GM19035 (cell line): Measurements from ENCODE around the gene SLC38A4.
"Not testable (repeated sequence)": the region's sequence is repeated elsewhere in the genome, so short reads cannot be mapped to it uniquely, and the experiment has no call there.

Experiments
- ATAC-seq: cut with Tn5 transposase; IDR thresholded peaks from one replicate; pipeline ENCODE4 v1.9.1; 2021; ENCODE audit not compliant: unreplicated experiment

The SLC38A4 gene

DNA sequence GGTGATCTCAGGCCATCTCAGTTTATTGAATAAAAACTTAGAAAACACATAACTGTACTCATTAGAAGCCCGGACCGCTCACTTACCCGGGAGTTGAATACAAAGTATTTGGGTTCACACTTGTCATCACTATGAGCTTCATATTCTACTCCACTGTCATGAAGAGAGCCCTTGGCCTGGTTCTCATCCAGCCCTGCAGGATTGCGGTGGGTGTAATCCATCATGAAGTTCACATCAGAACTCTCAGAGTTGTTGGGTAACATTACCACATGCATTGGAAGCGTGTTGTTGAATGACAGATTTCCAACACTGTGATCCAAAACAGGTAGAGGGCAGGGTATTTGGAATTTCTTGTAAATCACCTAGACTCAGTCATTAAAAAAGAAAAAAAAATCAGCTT lies 47.4 kb downstream of the SLC38A4 start:
- no peak for ATAC-seq

DNA sequence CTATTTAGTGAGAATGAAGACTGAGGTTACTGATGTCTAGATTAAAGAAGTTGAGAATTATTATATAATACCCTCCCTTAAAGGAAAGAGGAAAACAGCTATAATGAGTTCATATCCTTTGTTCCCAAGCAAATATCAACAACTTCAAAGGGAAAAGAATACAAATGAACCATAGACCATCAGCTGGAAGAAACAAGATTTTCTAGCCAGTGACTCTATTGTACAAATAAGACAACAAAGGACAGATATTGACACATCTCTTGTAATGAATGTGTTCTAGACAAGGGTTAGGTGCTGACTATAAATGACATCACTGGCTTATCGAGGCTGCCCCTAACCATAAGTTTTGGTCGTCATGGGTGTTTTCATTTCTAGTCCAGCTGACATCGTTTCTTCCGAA lies 48.2 kb downstream of the SLC38A4 start:
- ATAC-seq: no peak

GRCh38 chr12:46775796-46776195 lies 50.0 kb downstream of the SLC38A4 start:
- no peak for ATAC-seq

DNA sequence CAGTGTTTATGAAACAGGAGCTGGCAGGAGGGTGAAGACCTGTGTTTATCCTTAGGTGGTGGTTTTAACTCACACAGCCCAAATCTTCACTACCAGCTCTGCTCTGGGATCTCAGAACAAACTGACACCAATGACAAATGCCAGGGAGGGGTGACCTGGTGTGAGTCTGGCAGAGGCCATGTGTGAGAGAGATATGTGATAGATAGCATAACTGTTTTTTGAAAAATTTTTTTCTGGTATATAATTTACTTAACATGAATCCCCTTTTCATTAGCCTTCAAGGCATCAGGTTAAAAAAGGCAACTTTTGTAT lies 51.5 kb downstream of the SLC38A4 start:
- no peak for ATAC-seq

DNA sequence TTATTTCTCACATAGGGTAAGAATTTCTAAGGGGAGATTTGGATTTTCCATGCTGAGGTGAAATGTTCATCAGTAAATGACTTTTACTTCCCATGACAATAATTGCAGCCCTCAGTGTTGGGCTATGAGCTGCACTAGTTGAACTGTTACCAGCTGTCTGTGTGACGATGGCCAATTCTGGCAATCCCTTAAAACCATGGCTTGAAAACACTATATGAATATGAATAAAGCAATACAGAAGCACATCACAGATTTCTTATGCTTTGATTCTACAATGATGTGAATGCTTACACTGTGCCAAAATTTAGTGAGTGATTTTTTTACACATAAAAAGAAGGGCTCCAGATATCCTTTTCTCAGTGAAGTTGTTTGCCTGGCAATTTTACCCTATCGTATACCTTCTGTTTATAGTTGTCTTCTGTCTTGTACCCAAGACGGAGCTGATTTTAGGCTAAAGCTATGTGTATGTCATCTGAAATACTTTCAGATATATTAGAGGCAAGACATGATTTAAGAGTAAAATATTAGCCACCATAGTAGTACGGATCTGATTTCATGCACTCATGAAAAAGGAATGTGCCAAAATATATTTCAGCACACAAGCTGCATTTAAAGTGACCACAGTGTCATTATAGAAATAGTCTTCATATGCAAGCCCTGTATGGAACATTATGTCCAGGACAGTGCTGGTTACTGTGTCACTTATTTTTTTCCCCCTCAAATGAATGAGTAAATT lies 52.0 kb downstream of the SLC38A4 start:
- ATAC-seq: no peak

DNA sequence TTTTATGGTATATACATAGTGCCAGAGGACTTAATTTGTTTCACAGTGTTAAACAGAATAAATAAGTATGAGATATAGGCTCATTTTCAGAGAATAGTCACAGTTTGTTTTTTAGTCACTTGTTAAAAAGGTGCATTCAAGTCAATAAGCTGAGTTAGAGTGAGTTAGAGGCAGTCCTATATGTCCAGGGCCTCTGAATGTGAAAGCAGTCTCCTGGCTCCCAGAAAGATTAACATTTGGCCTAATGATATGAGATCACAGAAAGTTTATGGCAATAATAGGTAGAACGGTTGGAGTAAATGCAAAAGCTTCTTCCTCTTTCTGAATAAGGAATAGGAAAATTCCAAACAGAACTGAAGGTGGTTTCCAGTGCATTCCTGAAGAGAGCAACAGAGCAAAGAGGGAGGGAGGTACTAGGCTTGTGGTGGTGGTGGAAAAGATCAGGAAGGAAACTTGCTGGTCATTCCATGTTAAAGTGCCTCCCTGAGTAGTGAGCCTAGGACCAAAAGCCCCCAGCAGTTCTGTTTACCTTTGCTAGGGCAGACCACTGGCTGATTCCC lies 54.4 kb downstream of the SLC38A4 start:
- no peak for ATAC-seq

DNA sequence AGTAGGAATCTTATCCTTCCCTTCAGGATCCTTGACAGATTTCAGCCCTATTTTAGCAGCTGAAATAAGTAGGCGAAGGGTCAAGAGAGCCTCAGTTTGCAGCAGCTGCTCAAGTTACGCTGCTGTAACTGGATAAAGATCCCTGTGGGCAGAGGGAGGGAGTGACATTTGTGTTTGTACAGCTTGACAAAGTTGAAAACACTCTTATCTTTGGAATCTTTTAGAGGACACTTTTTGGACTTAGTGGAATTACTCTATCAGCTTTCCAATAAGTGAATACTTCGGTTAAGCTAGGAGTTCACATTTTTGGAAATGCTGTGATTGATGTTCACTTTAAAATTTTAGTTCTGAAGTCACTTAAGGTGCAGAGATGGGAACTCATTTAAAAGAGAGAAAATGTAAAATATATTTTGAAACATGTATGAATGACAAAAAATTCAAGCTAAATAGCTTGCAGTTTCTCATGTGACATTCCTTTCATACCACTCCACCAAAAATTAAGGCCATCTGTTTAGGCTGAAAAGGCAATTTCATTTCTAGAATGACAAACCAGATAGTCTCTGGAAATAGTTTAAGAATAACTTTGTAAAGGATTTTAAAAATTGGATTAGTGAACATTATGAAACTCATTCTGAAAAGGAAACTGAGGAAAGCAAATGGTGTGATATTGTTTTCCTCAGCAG lies 55.2 kb downstream of the SLC38A4 start:
- ATAC-seq: no peak

DNA sequence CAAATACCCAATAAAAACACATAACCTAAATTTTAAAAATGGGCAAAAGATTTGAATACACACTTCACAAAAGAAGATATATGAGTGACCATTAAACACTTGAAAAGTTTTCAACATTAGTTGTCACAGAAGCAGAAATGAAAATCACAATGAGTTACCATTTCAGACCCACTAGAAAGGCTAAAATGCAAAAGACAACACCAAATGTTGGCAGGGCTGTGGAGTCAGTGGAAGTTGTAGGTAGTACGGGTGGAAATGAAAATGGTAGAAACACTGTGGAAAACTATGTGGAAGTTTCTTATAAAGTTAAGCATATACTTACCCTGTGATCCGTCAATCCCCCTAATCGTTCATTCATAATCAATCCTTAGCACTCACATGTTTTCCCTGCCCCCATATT lies 61.8 kb downstream of the SLC38A4 start:
- no peak for ATAC-seq

GRCh38 chr12:46763230-46763629 lies 62.6 kb downstream of the SLC38A4 start:
- ATAC-seq: no peak

DNA sequence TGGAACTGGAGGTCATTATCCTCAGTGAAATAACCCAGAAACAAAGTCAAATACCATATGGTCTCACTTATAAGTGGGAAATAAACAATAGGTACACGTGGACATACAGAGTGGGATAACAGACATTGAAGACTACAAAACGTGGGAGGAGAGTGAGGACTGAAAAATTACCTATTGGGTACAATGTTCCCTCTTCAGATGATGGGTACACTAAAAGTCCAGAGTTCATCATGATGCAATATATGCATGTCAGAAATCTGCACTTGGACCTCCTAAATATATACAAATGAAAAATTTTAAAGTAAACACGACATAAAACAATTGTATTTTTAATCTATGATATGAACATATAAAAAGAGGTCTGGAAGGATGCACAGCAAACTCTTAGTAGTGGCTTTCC lies 71.2 kb downstream of the SLC38A4 start:
- ATAC-seq: no peak

- no peak for ATAC-seq
These were observed 73.4 kb downstream of the SLC38A4 start for GRCh38 chr12:46752396-46752795.

- no peak for ATAC-seq
These were observed 74.6 kb downstream of the SLC38A4 start for GRCh38 chr12:46751173-46751572.

GRCh38 chr12:46749322-46749721 lies 76.5 kb downstream of the SLC38A4 start:
- no peak for ATAC-seq

DNA sequence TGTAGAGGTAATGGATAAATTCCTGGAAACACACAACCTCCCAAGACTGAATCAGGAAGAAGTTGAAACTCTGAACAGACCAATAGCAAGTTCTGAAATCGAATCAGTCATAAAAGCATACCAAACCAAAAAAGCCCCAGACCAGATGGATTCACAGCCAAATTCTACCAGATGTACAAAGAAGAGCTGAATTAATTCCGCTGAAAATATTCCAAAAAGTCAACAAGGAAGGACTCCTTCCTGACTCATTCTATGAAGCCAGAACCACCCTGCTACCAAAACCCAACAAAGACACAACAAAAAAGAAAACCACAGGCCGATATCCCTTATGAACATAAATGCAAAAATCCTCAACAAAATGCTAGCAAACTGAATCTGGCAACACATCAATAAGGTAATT lies 81.5 kb downstream of the SLC38A4 start:
- no peak for ATAC-seq

DNA sequence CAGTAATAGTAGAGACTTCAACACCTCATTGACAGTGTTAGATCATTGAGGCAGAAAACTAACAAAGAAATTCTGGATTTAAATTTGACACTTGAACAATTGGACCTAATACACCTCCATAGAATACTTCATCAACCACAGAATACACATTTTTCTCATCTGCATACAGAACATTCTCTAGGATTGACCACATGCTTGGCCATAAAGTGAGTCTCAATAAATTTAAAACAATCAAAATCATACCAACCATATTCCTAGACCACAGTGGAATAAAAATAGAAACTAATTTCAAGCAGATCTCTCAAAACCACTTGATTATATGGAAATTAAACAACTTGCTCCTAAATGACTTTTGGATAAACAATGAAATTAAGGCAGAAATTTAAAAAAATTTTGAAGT lies 82.3 kb downstream of the SLC38A4 start:
- ATAC-seq: no peak

- ATAC-seq: not testable (repeated sequence)
These were observed 83.5 kb downstream of the SLC38A4 start for GRCh38 chr12:46742271-46742670.

GRCh38 chr12:46725332-46725731 lies 100.5 kb downstream of the SLC38A4 start:
- ATAC-seq: no peak

DNA sequence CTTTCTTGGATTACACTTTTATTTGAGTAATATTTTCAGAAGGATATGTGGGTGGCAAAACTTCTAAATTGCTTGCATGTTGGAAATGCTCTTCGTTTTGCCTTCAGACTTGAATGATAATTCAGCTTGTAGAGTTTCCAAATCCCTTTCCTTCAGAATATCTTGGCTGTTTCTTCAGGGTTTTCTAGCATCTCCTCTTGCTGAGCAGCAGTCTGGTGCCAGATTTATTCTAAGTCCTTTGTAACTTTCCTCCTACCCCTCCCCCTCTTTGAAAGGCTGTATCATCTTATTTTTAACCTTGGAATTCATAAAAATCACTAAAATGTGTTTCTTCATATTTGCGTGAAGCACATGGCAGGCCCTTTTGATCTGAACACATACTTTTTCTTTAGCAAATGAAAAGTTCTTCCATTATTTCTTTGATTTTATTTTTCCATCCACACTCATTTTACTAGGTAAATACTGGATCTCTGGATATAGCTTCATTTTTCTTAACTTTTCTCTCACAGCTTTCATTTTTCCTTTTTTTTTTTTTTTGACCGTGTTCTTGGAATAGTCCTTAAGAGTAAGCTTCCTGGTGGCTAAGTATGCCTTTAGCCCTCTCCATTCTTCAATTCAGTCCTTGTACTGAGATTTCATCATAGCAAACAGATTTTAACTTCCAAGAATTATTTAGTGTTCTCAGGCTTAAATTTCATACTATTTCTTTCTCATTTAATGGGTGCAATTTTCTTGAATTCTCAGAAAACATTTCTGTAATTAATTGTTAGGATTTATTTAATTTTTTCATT lies 102.0 kb downstream of the SLC38A4 start:
- ATAC-seq: no peak

GRCh38 chr12:46722394-46723185 lies 103.2 kb downstream of the SLC38A4 start:
- ATAC-seq: no peak

GRCh38 chr12:46718495-46718894 lies 107.3 kb downstream of the SLC38A4 start:
- no peak for ATAC-seq

- no peak for ATAC-seq
These were observed 107.9 kb downstream of the SLC38A4 start for GRCh38 chr12:46717868-46718267.
